HFFc6 (cell line): Measurements from ENCODE around the gene MT1M. TPM values are rescaled to one million over a fixed set of nuclear protein-coding genes. Genes with fewer than 3 reads are reported as not detected.
A peak's percentile ranks its signal among the peaks of the same experiment; 100 is the strongest.

ENCODE experiments used
- DNase-seq: peaks from one replicate; pipeline ENCODE4 v3.0.0-alpha.2; 2018
- H3K27ac Mint-ChIP-seq: 2 replicates; pipeline ENCODE4 v1.8.0; 2020; ENCODE audit warnings: mild to moderate bottlenecking, mixed read lengths
- H3K27me3 Mint-ChIP-seq: 2 replicates; pipeline ENCODE4 v1.8.0; 2021; ENCODE audit warnings: mild to moderate bottlenecking, moderate library complexity, mixed read lengths; ENCODE audit not compliant: insufficient read depth
- H3K36me3 Mint-ChIP-seq: 2 replicates; pipeline ENCODE4 v1.8.0; 2021; ENCODE audit warnings: low read depth, mixed read lengths
- H3K4me1 Mint-ChIP-seq: 2 replicates; pipeline ENCODE4 v1.8.0; 2020; ENCODE audit warnings: low read depth, mixed read lengths
- H3K4me3 Mint-ChIP-seq: 2 replicates; pipeline ENCODE4 v1.8.0; 2020; ENCODE audit warnings: mild to moderate bottlenecking, moderate library complexity, mixed read lengths
- H3K9me3 Mint-ChIP-seq: 2 replicates; pipeline ENCODE4 v1.8.0; 2020; ENCODE audit warnings: mild to moderate bottlenecking, mixed read lengths
- CTCF ChIP-seq: fragments of 200-600 bp; sonication (generic); IDR thresholded peaks from 2 replicates; pipeline ENCODE4 v1.5.0; 2021; ENCODE audit warnings: antibody characterized with exemption, mild to moderate bottlenecking
- total RNA-seq, 6 experiments: library from RNA; stranded (reverse); fragmentation: NEBNext Ultra II Directional; extraction: Animal tissue kit (Norgen Biotek cat#: 25700); gene quantifications; 2 replicates in 1 of 6; 3 replicates in 5 of 6; pipeline ENCODE4 v1.2.3, GENCODE V29; 2021

The MT1M gene
- total RNA-seq, 6 experiments from 2014 or later, result 0.21 to 0.41 (median 0.28) TPM; not detected in 1

- peak overlapping the region; percentile 84 for H3K4me3 Mint-ChIP-seq
- DNase-seq, result no peak
- H3K27me3 Mint-ChIP-seq, result peaks cover 28% of the 10 kb centered on the region
- TF ChIP-seq CTCF, result no peak
- peaks cover 6% of the 10 kb centered on the region; the same call in 1 of the 2 replicates for H3K36me3 Mint-ChIP-seq
- H3K27ac Mint-ChIP-seq, result no peak overlapping the region
- H3K4me1 Mint-ChIP-seq, result peaks cover 29% of the 10 kb centered on the region
- H3K9me3 Mint-ChIP-seq, result no peaks in the 10 kb centered on the region
Observed at GRCh38 chr16:56631832-56632155, 665 bp upstream of the MT1M start.

GRCh38 chr16:56632848-56633365, 448 bp downstream of the MT1M start:
- Mint-ChIP-seq H3K27me3 (peaks cover 39% of the 10 kb centered on the region), H3K36me3 (no peaks in the 10 kb centered on the region; the same call in 1 of the 2 replicates)

GRCh38 chr16:56633535-56633934, 1.1 kb downstream of the MT1M start:
- no peaks in the 10 kb centered on the region; the same call in 1 of the 2 replicates for H3K36me3 Mint-ChIP-seq
- no peaks in the 10 kb centered on the region for H3K9me3 Mint-ChIP-seq
- no peak for DNase-seq
- H3K27me3 Mint-ChIP-seq, result peaks cover 43% of the 10 kb centered on the region
- no peak overlapping the region for H3K4me3 Mint-ChIP-seq
- H3K27ac Mint-ChIP-seq, result no peak overlapping the region
- H3K4me1 Mint-ChIP-seq, result peaks cover 27% of the 10 kb centered on the region
- TF ChIP-seq CTCF, result no peak

More at GRCh38 chr16:56632848-56633365, 448 bp downstream of the MT1M start:
- DNase-seq, result no peak
- Mint-ChIP-seq H3K4me3 (peak overlapping the region; percentile 84), H3K9me3 (no peaks in the 10 kb centered on the region), H3K4me1 (peaks cover 26% of the 10 kb centered on the region), H3K27ac (no peak overlapping the region)
- no peak for TF ChIP-seq CTCF

- peaks cover 23% of the 10 kb centered on the region for H3K4me1 Mint-ChIP-seq
- H3K27me3 Mint-ChIP-seq, result peaks cover 57% of the 10 kb centered on the region
- H3K9me3 Mint-ChIP-seq, result no peaks in the 10 kb centered on the region
- DNase-seq, result no peak
- H3K36me3 Mint-ChIP-seq, result no peaks in the 10 kb centered on the region; the same call in 1 of the 2 replicates
- TF ChIP-seq CTCF, result no peak
- peak overlapping the region; percentile 83 for H3K4me3 Mint-ChIP-seq
- no peak overlapping the region for H3K27ac Mint-ChIP-seq
Observed at GRCh38 chr16:56634715-56635440, 2.4 kb downstream of the MT1M start.

GRCh38 chr16:56635441-56635967, 3.0 kb downstream of the MT1M start:
- no peak overlapping the region for H3K27ac Mint-ChIP-seq
- TF ChIP-seq CTCF, result no peak
- peaks cover 63% of the 10 kb centered on the region for H3K27me3 Mint-ChIP-seq

More at GRCh38 chr16:56635441-56635967, 3.0 kb downstream of the MT1M start:
- H3K9me3 Mint-ChIP-seq, result no peaks in the 10 kb centered on the region
- no peaks in the 10 kb centered on the region; the same call in 1 of the 2 replicates for H3K36me3 Mint-ChIP-seq
- H3K4me3 Mint-ChIP-seq, result peak overlapping the region; percentile 83; the same call in 1 of the 2 replicates
- H3K4me1 Mint-ChIP-seq, result peaks cover 23% of the 10 kb centered on the region
- no peak for DNase-seq
